GM12865 (cell line): Measurements from ENCODE around the gene NTRK3.
"Not testable (repeated sequence)": the region's sequence is repeated elsewhere in the genome, so short reads cannot be mapped to it uniquely, and the experiment has no call there.

Experiments used
- DNase-seq: peaks from one replicate; pipeline ENCODE4 v3.0.0; 2010; ENCODE audit warnings: low read depth
- H3K4me3 ChIP-seq: 2 replicates; pipeline ENCODE4 v1.5.1; 2011; ENCODE audit warnings: mild to moderate bottlenecking, low read depth, low read length, control low read depth
- CTCF ChIP-seq: IDR thresholded peaks from 2 replicates; pipeline ENCODE4 v1.5.1; 2011; ENCODE audit warnings: low read length, control low read depth, low read depth, inconsistent platforms; ENCODE audit not compliant: insufficient read depth; ENCODE audit errors: missing control alignments

The NTRK3 gene

GRCh38 chr15:88075102-88075501, 181.4 kb downstream of the NTRK3 start:
- no peak for TF ChIP-seq CTCF
- no peak for DNase-seq
- H3K4me3 ChIP-seq: no peak overlapping the region

- no peak overlapping the region for H3K4me3 ChIP-seq
- no peak for DNase-seq
- TF ChIP-seq CTCF: no peak
These were observed 182.2 kb downstream of the NTRK3 start for GRCh38 chr15:88074386-88074785.

GRCh38 chr15:88073391-88073691, 183.2 kb downstream of the NTRK3 start:
- no peak for TF ChIP-seq CTCF
- no peak overlapping the region for H3K4me3 ChIP-seq
- no peak for DNase-seq

- no peak overlapping the region for H3K4me3 ChIP-seq
- DNase-seq: no peak
- no peak for TF ChIP-seq CTCF
These were observed 183.7 kb downstream of the NTRK3 start for GRCh38 chr15:88072598-88073390.

GRCh38 chr15:88072133-88072532, 184.4 kb downstream of the NTRK3 start:
- H3K4me3 ChIP-seq, DNase-seq: not testable (repeated sequence)

- no peak for DNase-seq
- TF ChIP-seq CTCF: no peak
- H3K4me3 ChIP-seq: no peak overlapping the region
These were observed 185.4 kb downstream of the NTRK3 start for GRCh38 chr15:88071141-88071540.

- no peak overlapping the region for H3K4me3 ChIP-seq
- no peak for TF ChIP-seq CTCF
- no peak for DNase-seq
These were observed 187.0 kb downstream of the NTRK3 start for GRCh38 chr15:88069561-88069960.
